A549 (cell line): Measurements from ENCODE around the gene CRADD. TPM values are rescaled to one million over a fixed set of nuclear protein-coding genes. Genes with fewer than 3 reads are reported as not detected.

ENCODE experiments used
- ATAC-seq, 2 experiments: fragments of 200-7000 bp in 1 of 2; fragments of >200 bp in 1 of 2; cut with Nextera tagmentation in 1 of 2; cut with Tn5 transposase in 1 of 2; 3 replicates each; pipeline versions ENCODE4 v1.8.0 to v1.9.1; 2018 to 2020; ENCODE audit warnings: mild to moderate bottlenecking in 1 of 2, moderate library complexity in 1 of 2
- CTCF ChIA-PET: fragments of 300-600 bp; sonication (Branson Sonifier 250); formaldehyde crosslinking; extraction: SDS; loops from one replicate; lab custom pipeline; 2021; ENCODE audit warnings: antibody characterized with exemption, inconsistent platforms; lab: Yijun Ruan, JAX
- POLR2A ChIA-PET: fragments of 350-600 bp; formaldehyde crosslinking; extraction: SDS; loops from one replicate; lab custom pipeline; 2021; ENCODE audit warnings: antibody characterized with exemption, inconsistent platforms; lab: Yijun Ruan, JAX
- DNase-seq, 2 experiments: peaks; one replicate each; pipeline versions ENCODE4 v3.0.0 to v3.0.0-alpha.2; 2011 to 2016; ENCODE audit warnings: low read depth in 1 of 2, low spot score in 1 of 2
- FAIRE-seq: peaks from 2 replicates; lab custom pipeline; 2011; peaks lifted over from hg19 to GRCh38; lab: Jason Lieb, UNC
- H3K27ac ChIP-seq, 2 experiments: fragments of >200 bp; sonication (Bioruptor Twin); formaldehyde crosslinking; 3 replicates each; pipeline ENCODE4 v1.5.1; 2016 to 2017
- H3K4me1 ChIP-seq: fragments of >200 bp; sonication (Bioruptor Twin); formaldehyde crosslinking; 3 replicates; pipeline ENCODE4 v1.6.1; 2016
- H3K4me2 ChIP-seq: fragments of >200 bp; sonication (Bioruptor Twin); formaldehyde crosslinking; 3 replicates; pipeline ENCODE4 v1.6.1; 2016
- H3K4me3 ChIP-seq: fragments of >200 bp; sonication (Bioruptor Twin); formaldehyde crosslinking; 3 replicates; pipeline ENCODE4 v1.5.1; 2016
- H3K9me3 ChIP-seq: fragments of >200 bp; sonication (Bioruptor Twin); formaldehyde crosslinking; 3 replicates; pipeline ENCODE4 v1.6.1; 2016
- BCL3 ChIP-seq: fragments of >200 bp; sonication (Bioruptor Twin); formaldehyde crosslinking; IDR thresholded peaks from 3 replicates; pipeline ENCODE4 v1.6.1; 2016
- CBX2 ChIP-seq: fragments of 200-600 bp; sonication (generic); IDR thresholded peaks from 2 replicates; pipeline ENCODE4 v1.6.1; 2016; ENCODE audit warnings: low read depth, mild to moderate bottlenecking, borderline replicate concordance
- CBX8 ChIP-seq: fragments of 200-600 bp; sonication (generic); IDR thresholded peaks from 2 replicates; pipeline ENCODE4 v1.6.1; 2016
- CHD4 ChIP-seq: fragments of 200-600 bp; sonication (generic); IDR thresholded peaks from 2 replicates; pipeline ENCODE4 v1.6.1; 2016; ENCODE audit warnings: antibody characterized with exemption, mild to moderate bottlenecking, borderline replicate concordance
- EP300 ChIP-seq, 2 experiments: fragments of >200 bp; sonication (Bioruptor Twin); formaldehyde crosslinking; IDR thresholded peaks; 2 replicates in 1 of 2; 3 replicates in 1 of 2; pipeline ENCODE4 v1.6.1; 2016 to 2017
- FOSL2 ChIP-seq, 2 experiments: fragments of 450-650 bp in 1 of 2; fragments of >200 bp in 1 of 2; sonication (Bioruptor Twin) in 1 of 2; formaldehyde crosslinking; IDR thresholded peaks; 2 replicates each; pipeline versions ENCODE4 v1.5.0 to v1.6.1; 2016 to 2020; ENCODE audit warnings: mild to moderate bottlenecking in 1 of 2, moderate library complexity in 1 of 2
- GATA3 ChIP-seq: IDR thresholded peaks from 2 replicates; pipeline ENCODE4 v1.6.1; 2012; ENCODE audit warnings: borderline replicate concordance
- HDAC2 ChIP-seq: fragments of 200-600 bp; sonication (generic); IDR thresholded peaks from 2 replicates; pipeline ENCODE4 v1.6.1; 2016
- HES2 ChIP-seq: fragments of >200 bp; sonication (Bioruptor Twin); formaldehyde crosslinking; IDR thresholded peaks from 2 replicates; pipeline ENCODE4 v1.6.1; 2016
- HEYL ChIP-seq: fragments of 250-450 bp; sonication (Bioruptor Pico); IDR thresholded peaks from 2 replicates; pipeline ENCODE4 v1.8.0; 2021; ENCODE audit warnings: mild to moderate bottlenecking, moderate library complexity
- HOXA7 ChIP-seq: fragments of 250-450 bp; sonication (Bioruptor Pico); IDR thresholded peaks from 2 replicates; pipeline ENCODE4 v1.5.0; 2020; ENCODE audit warnings: mild to moderate bottlenecking, moderate library complexity
- KDM5A ChIP-seq: fragments of 200-600 bp; sonication (generic); IDR thresholded peaks from 2 replicates; pipeline ENCODE4 v1.6.1; 2016; ENCODE audit warnings: antibody characterized with exemption, mild to moderate bottlenecking
- MAX ChIP-seq: IDR thresholded peaks from 2 replicates; pipeline ENCODE4 v1.6.1; 2012
- NPAS2 ChIP-seq: fragments of 250-450 bp; sonication (Bioruptor Pico); IDR thresholded peaks from 2 replicates; pipeline ENCODE4 v1.8.0; 2022; ENCODE audit warnings: mild to moderate bottlenecking, moderate library complexity, borderline replicate concordance
- POLR2A ChIP-seq: IDR thresholded peaks from 2 replicates; pipeline ENCODE4 v1.6.1; 2012; ENCODE audit warnings: mild to moderate bottlenecking, low read length
- POLR2AphosphoS2 ChIP-seq: conservative IDR thresholded peaks from 2 replicates; pipeline ENCODE4 v1.6.1; 2012; ENCODE audit warnings: low read length, improper control_type of control experiment, inconsistent platforms
- RCOR1 ChIP-seq: fragments of 150-350 bp; IDR thresholded peaks from 2 replicates; pipeline ENCODE4 v1.6.1; 2014; ENCODE audit warnings: antibody characterized with exemption, low read length, low read depth
- RFX5 ChIP-seq: fragments of 450-650 bp; IDR thresholded peaks from 2 replicates; pipeline ENCODE4 v1.7.1; 2014; ENCODE audit warnings: antibody characterized with exemption, mild to moderate bottlenecking, moderate library complexity
- RNF2 ChIP-seq: fragments of 200-600 bp; sonication (generic); IDR thresholded peaks from 2 replicates; pipeline ENCODE4 v1.6.1; 2016; ENCODE audit warnings: low read depth, mild to moderate bottlenecking, antibody characterized with exemption, moderate library complexity, borderline replicate concordance
- SMC3 ChIP-seq: fragments of >200 bp; sonication (Bioruptor Twin); formaldehyde crosslinking; IDR thresholded peaks from 3 replicates; pipeline ENCODE4 v1.6.1; 2018; ENCODE audit warnings: inconsistent platforms
- SREBF2 ChIP-seq: fragments of 450-650 bp; IDR thresholded peaks from 2 replicates; pipeline ENCODE4 v1.6.1; 2014; ENCODE audit warnings: mild to moderate bottlenecking, moderate library complexity
- USF2 ChIP-seq: fragments of 450-650 bp; IDR thresholded peaks from 2 replicates; pipeline ENCODE4 v1.6.1; 2014; ENCODE audit warnings: antibody characterized with exemption
- ZNF302 ChIP-seq: fragments of 250-450 bp; sonication (Bioruptor Pico); IDR thresholded peaks from 2 replicates; pipeline ENCODE4 v1.9.0; 2021; ENCODE audit warnings: inconsistent platforms, mild to moderate bottlenecking, moderate library complexity
- WGBS: methylation state at CpG from one replicate; pipeline ENCODE4 v1.1.6; 2017; ENCODE audit errors: missing lambda C conversion rate; 5-methylcytosine and 5-hydroxymethylcytosine counted together
- polyA plus RNA-seq, 4 experiments: library from polyadenylated mRNA; depleted of rRNA in 3 of 4; stranded (reverse); fragments of >200 nt; fragmentation: RNase III in 1 of 4; extraction: RNeasy Plus Mini Kit Qiagen cat#74134 plus additional on column Dnase treatment in 1 of 4; gene quantifications; 2 replicates in 3 of 4; 3 replicates in 1 of 4; pipeline ENCODE4 v1.2.3, GENCODE V29; 2011 to 2017

Gene CRADD
- polyA plus RNA-seq, 2 of the 4 experiments (the other 2 are of a cell fraction) = 13.2 to 23.0 TPM

GRCh38 chr12:93850481-93851256, 173.5 kb downstream of the CRADD start:
- ATAC-seq (no peak), FAIRE-seq (no peak)
- H3K4me3 ChIP-seq = no peak overlapping the region
- TF ChIP-seq MAX = no peak
- TF ChIP-seq ZNF302 (CRISPR knock-in tag) = no peak
- no peak for TF ChIP-seq POLR2A
- TF ChIP-seq RFX5 = no peak
- no peak for TF ChIP-seq NPAS2 (CRISPR knock-in tag)
- TF ChIP-seq, all 56 proteins: peak for 0
- H3K4me2 ChIP-seq = no peak overlapping the region
- 92% methylated on average over 7 of the region's 7 CpGs for WGBS
- no peaks in the 10 kb centered on the region for H3K4me1 ChIP-seq
- no peak overlapping the region for H3K27ac ChIP-seq
- no peak for DNase-seq
- CTCF ChIA-PET = interaction anchor here (0.8 kb wide), 1 partner anchor 23 kb away, joined by 3 read pairs; no protein-coding TSS in a partner anchor
- POLR2A ChIA-PET = no interaction called here
- no peaks in the 10 kb centered on the region for H3K9me3 ChIP-seq

- no peak for ATAC-seq
- no peak for FAIRE-seq
Observed at GRCh38 chr12:93851257-93851671, 174.1 kb downstream of the CRADD start.

GRCh38 chr12:93852173-93852591, 175.0 kb downstream of the CRADD start:
- no peak overlapping the region for H3K4me3 ChIP-seq
- H3K4me2 ChIP-seq = no peak overlapping the region
- no peaks in the 10 kb centered on the region; the same call in 2 of the 3 replicates for H3K4me1 ChIP-seq
- POLR2A ChIA-PET = no interaction called here
- no peak overlapping the region for H3K27ac ChIP-seq
- FAIRE-seq = no peak
- DNase-seq = no peak
- CTCF ChIA-PET = interaction anchor here (1.4 kb wide), 1 partner anchor 9 kb away, joined by 4 read pairs; no protein-coding TSS in a partner anchor
- no peaks in the 10 kb centered on the region for H3K9me3 ChIP-seq
- ATAC-seq = no peak
- TF ChIP-seq EP300 (IDR thresholded peaks at IDR 0.05) (no peak), POLR2AphosphoS2 (no peak), USF2 (no peak), CBX2 (no peak), SMC3 (no peak), ZNF302 (CRISPR knock-in tag) (no peak)
- WGBS = 80% methylated on average over 8 of the region's 8 CpGs

More at GRCh38 chr12:93851257-93851671, 174.1 kb downstream of the CRADD start:
- no peaks in the 10 kb centered on the region for H3K4me1 ChIP-seq
- POLR2A ChIA-PET = no interaction called here
- H3K9me3 ChIP-seq = no peaks in the 10 kb centered on the region
- no peak overlapping the region for H3K4me3 ChIP-seq
- WGBS = 91% methylated on average over 4 of the region's 4 CpGs
- CTCF ChIA-PET = interaction anchor here (1.4 kb wide), 1 partner anchor 10 kb away, joined by 4 read pairs; no protein-coding TSS in a partner anchor
- H3K27ac ChIP-seq = no peak overlapping the region
- no peak overlapping the region for H3K4me2 ChIP-seq
- TF ChIP-seq CHD4 (no peak), KDM5A (no peak), BCL3 (no peak), SMC3 (no peak), FOSL2 (IDR thresholded peaks at IDR 0.05) (no peak), FOSL2 (CRISPR knock-in tag; IDR thresholded peaks at IDR 0.05) (no peak), RCOR1 (no peak), USF2 (no peak), RNF2 (no peak), HES2 (no peak), CBX8 (no peak), HEYL (CRISPR knock-in tag) (no peak), HOXA7 (CRISPR knock-in tag) (no peak), SREBF2 (no peak), GATA3 (no peak), HDAC2 (no peak), POLR2AphosphoS2 (no peak), EP300 (IDR thresholded peaks at IDR 0.05) (no peak)
- DNase-seq = no peak
